HepG2 (cell line): ENCODE measurements around the gene AKR1C2. TPM values are rescaled to one million over a fixed set of nuclear protein-coding genes. Genes with fewer than 3 reads are reported as not detected.
A peak's percentile ranks its signal among the peaks of the same experiment; 100 is the strongest.
"Not testable (repeated sequence)": the region's sequence is repeated elsewhere in the genome, so short reads cannot be mapped to it uniquely, and the experiment has no call there.

Experiments
- ATAC-seq: fragments of 200-7000 bp; cut with Tn5 transposase; 3 replicates; pipeline ENCODE4 v1.9.1; 2020; ENCODE audit warnings: mild to moderate bottlenecking, moderate library complexity
- BruUV-seq: library from RNA; stranded (reverse); fragments of 400-500 nt; replicated peaks from 2 replicates; lab custom pipeline; 2021; lab: Mats Ljungman, UMichigan
- CTCF ChIA-PET: fragments of 300-600 bp; formaldehyde crosslinking; extraction: SDS; loops from one replicate; lab custom pipeline; 2021; ENCODE audit warnings: low total read pairs, inconsistent platforms, low intra/inter-chr PET ratio; lab: Yijun Ruan, JAX
- POLR2A ChIA-PET: fragments of 350-600 bp; sonication (Branson Sonifier 250); formaldehyde crosslinking; loops from one replicate; lab custom pipeline; 2020; ENCODE audit warnings: antibody characterized with exemption, inconsistent platforms; lab: Yijun Ruan, JAX
- DNase-seq: peaks from one replicate; pipeline ENCODE4 v3.0.0-alpha.2; 2015; ENCODE audit warnings: low spot score
- FAIRE-seq: peaks from 3 replicates; lab custom pipeline; 2011; peaks lifted over from hg19 to GRCh38; lab: Jason Lieb, UNC
- H2AFZ ChIP-seq: one replicate; pipeline ENCODE4 v1.6.1; 2011; ENCODE audit warnings: low read length, inconsistent platforms
- H3K27ac ChIP-seq: fragments of 300-600 bp; 3 replicates; pipeline ENCODE4 v1.8.0; 2011; ENCODE audit warnings: mixed run types, mild to moderate bottlenecking, mixed read lengths, low read length, inconsistent platforms; ENCODE audit not compliant: insufficient read depth; ENCODE audit errors: extremely low read length
- H3K27me3 ChIP-seq, 2 experiments: fragments of 200-600 bp in 1 of 2; 2 replicates in 1 of 2; 3 replicates in 1 of 2; pipeline versions ENCODE4 v1.6.0 to v1.8.0; 2011; ENCODE audit warnings: low read length in 2 of 2, mild to moderate bottlenecking in 2 of 2, moderate library complexity in 2 of 2, inconsistent platforms in 1 of 2; ENCODE audit not compliant: insufficient read depth in 2 of 2, control insufficient read depth in 1 of 2
- H3K36me3 ChIP-seq, 2 experiments: fragments of 200-600 bp in 1 of 2; replicated peaks in 1 of 2; 2 replicates in 1 of 2; 3 replicates in 1 of 2; pipeline versions ENCODE4 v1.5.1 to v1.8.0; 2011; ENCODE audit warnings: low read length in 2 of 2, inconsistent platforms in 1 of 2; ENCODE audit not compliant: insufficient read depth in 2 of 2, control insufficient read depth in 1 of 2
- H3K4me1 ChIP-seq: 2 replicates; pipeline ENCODE4 v1.5.1; 2012; ENCODE audit warnings: low read length, inconsistent platforms; ENCODE audit not compliant: insufficient read depth
- H3K4me2 ChIP-seq: 2 replicates; pipeline ENCODE4 v1.6.0; 2011; ENCODE audit warnings: low read depth, low read length, inconsistent platforms
- H3K4me3 ChIP-seq, 3 experiments: fragments of 200-600 bp in 1 of 3; sonication (generic), shearing (Covaris generic) in 1 of 3; replicated peaks in 1 of 3; 2 replicates each; pipeline ENCODE4 v1.5.1; 2011 to 2016; ENCODE audit warnings: low read length in 3 of 3, inconsistent platforms in 2 of 3, low read depth in 2 of 3, mild to moderate bottlenecking in 2 of 3, control low read depth in 1 of 3, mixed read lengths in 1 of 3; ENCODE audit not compliant: insufficient read depth in 1 of 3
- H3K79me2 ChIP-seq: one replicate; pipeline ENCODE4 v1.6.1; 2011; ENCODE audit warnings: low read length, inconsistent platforms; ENCODE audit not compliant: insufficient read depth
- H3K9ac ChIP-seq: 2 replicates; pipeline ENCODE4 v1.6.0; 2011; ENCODE audit warnings: mild to moderate bottlenecking, low read depth, low read length, inconsistent platforms; ENCODE audit not compliant: insufficient read depth
- H3K9me3 ChIP-seq: 2 replicates; pipeline ENCODE4 v1.5.1; 2012; ENCODE audit warnings: mild to moderate bottlenecking, low read length
- H4K20me1 ChIP-seq: 2 replicates; pipeline ENCODE4 v1.6.0; 2011; ENCODE audit warnings: inconsistent platforms, mild to moderate bottlenecking, low read length, moderate library complexity; ENCODE audit not compliant: insufficient read depth
- BCL6 ChIP-seq: IDR thresholded peaks from 2 replicates; pipeline ENCODE4 v1.6.1; 2016; ENCODE audit warnings: missing genetic modification reagents, missing compliant biosample characterization
- CBX1 ChIP-seq: IDR thresholded peaks from one replicate; pipeline ENCODE4 v1.6.1; 2016; ENCODE audit warnings: antibody characterized with exemption, low read depth
- CREM ChIP-seq, 2 experiments: sonication (generic) in 1 of 2; formaldehyde crosslinking in 1 of 2; IDR thresholded peaks; 2 replicates each; pipeline versions ENCODE4 v1.4.0 to v1.6.1; 2016 to 2020; ENCODE audit warnings: antibody characterized with exemption in 1 of 2, mild to moderate bottlenecking in 1 of 2, missing genetic modification reagents in 1 of 2
- DNMT3B ChIP-seq: conservative IDR thresholded peaks from 2 replicates; pipeline ENCODE4 v1.6.1; 2016; ENCODE audit warnings: missing biosample characterization, control low read depth
- ELF3 ChIP-seq: IDR thresholded peaks from 2 replicates; pipeline ENCODE4 v1.6.1; 2016; ENCODE audit warnings: missing genetic modification reagents, missing compliant biosample characterization
- FOSL2 ChIP-seq: sonication (generic); formaldehyde crosslinking; IDR thresholded peaks from 2 replicates; pipeline ENCODE4 v1.4.0; 2020; ENCODE audit warnings: missing genetic modification reagents
- GATA4 ChIP-seq: sonication (generic); IDR thresholded peaks from 2 replicates; pipeline ENCODE4 v1.6.1; 2016; ENCODE audit warnings: antibody characterized with exemption, low read depth, borderline replicate concordance
- KLF11 ChIP-seq: IDR thresholded peaks from 2 replicates; pipeline ENCODE4 v1.6.1; 2016; ENCODE audit warnings: missing compliant biosample characterization
- MED1 ChIP-seq: sonication (generic); formaldehyde crosslinking; IDR thresholded peaks from 2 replicates; pipeline ENCODE4 v1.4.0; 2020; ENCODE audit warnings: missing genetic modification reagents
- NFIC ChIP-seq: IDR thresholded peaks from 2 replicates; pipeline ENCODE4 v1.6.1; 2012; ENCODE audit warnings: mild to moderate bottlenecking, low read length, inconsistent platforms
- POLR2A ChIP-seq, 2 experiments: IDR thresholded peaks; 2 replicates each; pipeline ENCODE4 v1.6.1; 2011; ENCODE audit warnings: low read depth in 2 of 2, low read length in 2 of 2, mild to moderate bottlenecking in 1 of 2, moderate library complexity in 1 of 2; ENCODE audit not compliant: insufficient read depth in 1 of 2
- THAP11 ChIP-seq: IDR thresholded peaks from 2 replicates; pipeline ENCODE4 v1.6.1; 2016; ENCODE audit warnings: missing biosample characterization, missing genetic modification reagents
- ZMYM4 ChIP-seq: sonication (generic); formaldehyde crosslinking; IDR thresholded peaks from 2 replicates; pipeline ENCODE4 v1.8.1; 2023; ENCODE audit warnings: mild to moderate bottlenecking, missing genetic modification reagents
- ZNF792 ChIP-seq: IDR thresholded peaks from 2 replicates; pipeline ENCODE4 v1.6.1; 2016
- WGBS: methylation state at CpG from one replicate; pipeline ENCODE4 v1.1.6; 2017; ENCODE audit warnings: low lambda C conversion rate; 5-methylcytosine and 5-hydroxymethylcytosine counted together
- in situ Hi-C: cut with HindIII; loops from 2 replicates; pipeline ENCODE4 v1.10.0; 2017; ENCODE audit warnings: low pct_unique_long_range_greater_than_20kb; ENCODE audit not compliant: extremely low pct_ligation_motif_present
- intact Hi-C: fragments of 100-400 bp; cut with micrococcal nuclease; formaldehyde crosslinking; loops from one replicate; pipeline ENCODE4 v1.10.0; 2022; ENCODE audit not compliant: unreplicated experiment
- polyA plus RNA-seq, 8 experiments: library from polyadenylated mRNA; depleted of rRNA in 3 of 8; stranded (reverse) in 7 of 8; unstranded in 1 of 8; fragments of >200 nt; fragmentation: Illumina TruSeq in 4 of 8; extraction: Trizol in 4 of 8; gene quantifications; 2 replicates each; pipeline versions ENCODE4 v1.2.1 to v1.2.3, GENCODE V29; 2011 to 2016; ENCODE audit warnings: low read depth in 4 of 8, missing spikeins in 1 of 8, mixed read lengths in 1 of 8; ENCODE audit not compliant: insufficient read depth in 1 of 8
- total RNA-seq, 5 experiments: library from RNA; depleted of rRNA; stranded (reverse); fragments of >200 nt; fragmentation: Illumina TruSeq; extraction: Trizol; gene quantifications; 2 replicates each; pipeline ENCODE4 v1.2.3, GENCODE V29; 2016; ENCODE audit warnings: low read depth in 1 of 5
- TF ChIP-seq, protein P1 (sequence below): IDR thresholded peaks from 2 replicates; pipeline ENCODE4 v1.6.1; 2016; ENCODE audit warnings: missing genetic modification reagents, missing compliant biosample characterization
- TF ChIP-seq, protein P2 (sequence below): IDR thresholded peaks from 2 replicates; pipeline ENCODE4 v1.6.1; 2016; ENCODE audit warnings: mild to moderate bottlenecking
- TF ChIP-seq, protein P3 (sequence below): IDR thresholded peaks from 2 replicates; pipeline ENCODE4 v1.6.1; 2016; ENCODE audit warnings: low read depth, control low read depth

The AKR1C2 gene
- total and polyA plus RNA-seq, 2 of the 13 experiments (the other 11 are each of a cell fraction or from before 2014, with no cell fraction given), result 140 to 900 TPM

DNA sequence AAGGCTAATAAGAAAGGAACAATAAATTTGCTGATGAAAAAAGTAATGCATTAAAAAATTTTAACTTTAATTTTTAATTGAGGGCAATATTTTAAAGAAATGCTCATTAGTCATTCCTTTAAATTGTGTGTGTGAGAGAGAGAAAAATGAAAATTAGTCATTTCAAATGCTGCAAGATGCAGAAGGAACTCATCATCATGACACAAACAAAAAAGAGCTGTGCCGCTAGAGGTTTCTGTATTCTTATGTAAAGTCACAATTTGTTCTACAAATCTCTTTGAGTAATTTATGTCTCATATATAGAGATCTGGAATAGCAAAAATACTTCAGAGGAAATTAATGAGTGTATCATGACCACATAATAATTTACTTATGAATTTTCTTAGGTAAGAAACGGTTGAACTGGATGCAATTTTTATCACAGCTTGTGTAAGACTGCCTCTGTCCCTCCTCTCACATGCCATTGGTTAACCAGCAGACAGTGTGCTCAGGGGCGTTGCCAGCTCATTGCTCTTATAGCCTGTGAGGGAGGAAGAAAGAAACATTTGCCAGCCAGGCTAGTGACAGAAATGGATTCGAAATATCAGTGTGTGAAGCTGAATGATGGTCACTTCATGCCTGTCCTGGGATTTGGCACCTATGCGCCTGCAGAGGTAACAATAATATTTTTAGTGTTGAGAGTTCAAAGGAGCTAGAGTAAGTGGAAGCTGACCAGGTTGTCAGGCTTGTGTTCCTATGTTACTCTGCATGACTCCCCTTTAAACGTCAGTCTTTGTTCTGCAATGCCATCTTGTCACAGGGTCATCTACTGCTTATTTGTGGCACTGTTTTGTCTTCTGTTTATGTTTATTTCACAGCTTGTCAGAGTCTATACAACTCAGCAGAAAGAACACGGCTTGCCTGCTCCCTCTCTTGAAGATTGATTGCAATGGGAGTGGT, 40.5 kb downstream of the AKR1C2 start, which contains the start of gene AKR1C1:
Gene AKR1C1, plus strand, starts transcription at position 540 of the 939 bp plus-strand sequence. Its CDS starts 30 bp downstream, at position 570.
- ChIA-PET POLR2A (interaction anchor here (0.7 to 4.0 kb wide), 9 partner anchors 15 to 113 kb away, joined by 3 to 86 read pairs (median 5); no protein-coding TSS in a partner anchor), CTCF (interaction anchor here (1.1 kb wide), 1 partner anchor 113 kb away, joined by 3 read pairs; no protein-coding TSS in a partner anchor)
- WGBS, result 9% methylated on average over 6 of the region's 7 CpGs
- in situ Hi-C loops; H2AFZ ChIP-seq; intact Hi-C loops; BruUV-seq; H3K36me3 ChIP-seq; H3K27me3 ChIP-seq; H3K9me3 ChIP-seq; TF ChIP-seq CREM (CRISPR knock-in tag; IDR thresholded peaks at IDR 0.05): not testable (repeated sequence)
- H3K27ac ChIP-seq, result peak within 1 kb of the TSS; percentile 58
- ATAC-seq (peak; percentile 99), DNase-seq (peak; percentile 63), FAIRE-seq (peak; percentile 68)
- peaks cover 16% of the 10 kb centered on the region; the same call in 1 of the 2 replicates for H4K20me1 ChIP-seq
- H3K4me2 ChIP-seq, result peak within 1 kb of the TSS; percentile 77
- peak within 1 kb of the TSS; percentile 76 for H3K9ac ChIP-seq
- peaks cover 22% of the 10 kb centered on the region for H3K4me1 ChIP-seq
- peak within 1 kb of the TSS; percentile 56 to 72 (median 68); a peak in 5 of 6 replicates for H3K4me3 ChIP-seq
- peaks cover 38% of the 10 kb centered on the region for H3K79me2 ChIP-seq
- TF ChIP-seq CREM (IDR thresholded peaks at IDR 0.05) (0 out of 2 replicates have a peak, but pooled peaks have one; percentile 21), GATA4 (peak; percentile 82), FOSL2 (peak; percentile 41; the same call in 1 of the 2 replicates), MED1 (CRISPR knock-in tag) (peak; percentile 73), THAP11 (peak; percentile 49; the same call in 1 of the 2 replicates), DNMT3B (0 out of 2 replicates have a peak, but pooled peaks have one; percentile 51), ZMYM4 (peak; percentile 81), KLF11 (CRISPR knock-in tag) (peak; percentile 59; the same call in 1 of the 2 replicates), BCL6 (CRISPR knock-in tag) (peak; percentile 43; the same call in 1 of the 2 replicates), ZNF792 (0 out of 2 replicates have a peak, but pooled peaks have one; percentile 28), POLR2A (IDR thresholded peaks at IDR 0.05; ENCODE audit: insufficient read depth in 1 of 2, low read depth in 2 of 2, low read length in 2 of 2) (peak; percentile 82 to 88), CBX1 (peak; percentile 70), ELF3 (CRISPR knock-in tag) (peak; percentile 81), NFIC (0 out of 2 replicates have a peak, but pooled peaks have one; percentile 23)
- TF ChIP-seq, protein P1, sequence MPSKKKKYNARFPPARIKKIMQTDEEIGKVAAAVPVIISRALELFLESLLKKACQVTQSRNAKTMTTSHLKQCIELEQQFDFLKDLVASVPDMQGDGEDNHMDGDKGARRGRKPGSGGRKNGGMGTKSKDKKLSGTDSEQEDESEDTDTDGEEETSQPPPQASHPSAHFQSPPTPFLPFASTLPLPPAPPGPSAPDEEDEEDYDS (CRISPR knock-in tag), result peak; percentile 99
- TF ChIP-seq, protein P2, sequence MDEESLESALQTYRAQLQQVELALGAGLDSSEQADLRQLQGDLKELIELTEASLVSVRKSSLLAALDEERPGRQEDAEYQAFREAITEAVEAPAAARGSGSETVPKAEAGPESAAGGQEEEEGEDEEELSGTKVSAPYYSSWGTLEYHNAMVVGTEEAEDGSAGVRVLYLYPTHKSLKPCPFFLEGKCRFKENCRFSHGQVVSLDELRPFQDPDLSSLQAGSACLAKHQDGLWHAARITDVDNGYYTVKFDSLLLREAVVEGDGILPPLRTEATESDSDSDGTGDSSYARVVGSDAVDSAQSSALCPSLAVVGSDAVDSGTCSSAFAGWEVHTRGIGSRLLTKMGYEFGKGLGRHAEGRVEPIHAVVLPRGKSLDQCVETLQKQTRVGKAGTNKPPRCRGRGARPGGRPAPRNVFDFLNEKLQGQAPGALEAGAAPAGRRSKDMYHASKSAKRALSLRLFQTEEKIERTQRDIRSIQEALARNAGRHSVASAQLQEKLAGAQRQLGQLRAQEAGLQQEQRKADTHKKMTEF (CRISPR knock-in tag), result peak; percentile 39; the same call in 1 of the 2 replicates
- TF ChIP-seq, protein P3, sequence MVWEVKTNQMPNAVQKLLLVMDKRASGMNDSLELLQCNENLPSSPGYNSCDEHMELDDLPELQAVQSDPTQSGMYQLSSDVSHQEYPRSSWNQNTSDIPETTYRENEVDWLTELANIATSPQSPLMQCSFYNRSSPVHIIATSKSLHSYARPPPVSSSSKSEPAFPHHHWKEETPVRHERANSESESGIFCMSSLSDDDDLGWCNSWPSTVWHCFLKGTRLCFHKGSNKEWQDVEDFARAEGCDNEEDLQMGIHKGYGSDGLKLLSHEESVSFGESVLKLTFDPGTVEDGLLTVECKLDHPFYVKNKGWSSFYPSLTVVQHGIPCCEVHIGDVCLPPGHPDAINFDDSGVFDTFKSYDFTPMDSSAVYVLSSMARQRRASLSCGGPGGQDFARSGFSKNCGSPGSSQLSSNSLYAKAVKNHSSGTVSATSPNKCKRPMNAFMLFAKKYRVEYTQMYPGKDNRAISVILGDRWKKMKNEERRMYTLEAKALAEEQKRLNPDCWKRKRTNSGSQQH, result 0 out of 2 replicates have a peak, but pooled peaks have one; percentile 40
